GM12865 (cell line): Measurements from ENCODE around the gene KRTAP15-1.

Experiments used
- DNase-seq: peaks from one replicate; pipeline ENCODE4 v3.0.0; 2010; ENCODE audit warnings: low read depth
- H3K4me3 ChIP-seq: 2 replicates; pipeline ENCODE4 v1.5.1; 2011; ENCODE audit warnings: mild to moderate bottlenecking, low read depth, low read length, control low read depth
- TF ChIP-seq, protein P1 (sequence below): IDR thresholded peaks from 2 replicates; pipeline ENCODE4 v1.5.1; 2011; ENCODE audit warnings: low read length, control low read depth, low read depth, inconsistent platforms; ENCODE audit not compliant: insufficient read depth; ENCODE audit errors: missing control alignments

The KRTAP15-1 gene

DNA sequence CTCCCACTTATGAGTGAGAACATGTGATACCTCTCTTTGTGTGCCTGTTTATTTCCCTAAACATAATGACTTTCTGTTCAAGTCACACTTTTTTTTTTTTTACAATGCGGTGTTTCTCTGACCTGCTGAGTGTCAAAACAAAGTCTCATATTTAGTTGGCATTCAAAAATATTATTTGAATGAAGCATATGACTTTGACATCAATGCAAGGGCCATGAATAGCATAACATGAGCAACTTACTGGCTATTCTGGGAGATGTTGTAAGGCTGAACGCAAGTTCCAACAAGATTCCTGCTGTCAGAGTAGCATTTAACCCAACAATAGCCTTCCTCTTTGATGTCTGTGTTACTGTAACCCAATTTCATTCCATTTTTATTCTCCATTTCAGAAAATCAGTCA lies 42.1 kb downstream of the KRTAP15-1 start:
- TF ChIP-seq, protein P1, sequence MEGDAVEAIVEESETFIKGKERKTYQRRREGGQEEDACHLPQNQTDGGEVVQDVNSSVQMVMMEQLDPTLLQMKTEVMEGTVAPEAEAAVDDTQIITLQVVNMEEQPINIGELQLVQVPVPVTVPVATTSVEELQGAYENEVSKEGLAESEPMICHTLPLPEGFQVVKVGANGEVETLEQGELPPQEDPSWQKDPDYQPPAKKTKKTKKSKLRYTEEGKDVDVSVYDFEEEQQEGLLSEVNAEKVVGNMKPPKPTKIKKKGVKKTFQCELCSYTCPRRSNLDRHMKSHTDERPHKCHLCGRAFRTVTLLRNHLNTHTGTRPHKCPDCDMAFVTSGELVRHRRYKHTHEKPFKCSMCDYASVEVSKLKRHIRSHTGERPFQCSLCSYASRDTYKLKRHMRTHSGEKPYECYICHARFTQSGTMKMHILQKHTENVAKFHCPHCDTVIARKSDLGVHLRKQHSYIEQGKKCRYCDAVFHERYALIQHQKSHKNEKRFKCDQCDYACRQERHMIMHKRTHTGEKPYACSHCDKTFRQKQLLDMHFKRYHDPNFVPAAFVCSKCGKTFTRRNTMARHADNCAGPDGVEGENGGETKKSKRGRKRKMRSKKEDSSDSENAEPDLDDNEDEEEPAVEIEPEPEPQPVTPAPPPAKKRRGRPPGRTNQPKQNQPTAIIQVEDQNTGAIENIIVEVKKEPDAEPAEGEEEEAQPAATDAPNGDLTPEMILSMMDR, result no peak
- no peak for DNase-seq
- no peak overlapping the region for H3K4me3 ChIP-seq

DNA sequence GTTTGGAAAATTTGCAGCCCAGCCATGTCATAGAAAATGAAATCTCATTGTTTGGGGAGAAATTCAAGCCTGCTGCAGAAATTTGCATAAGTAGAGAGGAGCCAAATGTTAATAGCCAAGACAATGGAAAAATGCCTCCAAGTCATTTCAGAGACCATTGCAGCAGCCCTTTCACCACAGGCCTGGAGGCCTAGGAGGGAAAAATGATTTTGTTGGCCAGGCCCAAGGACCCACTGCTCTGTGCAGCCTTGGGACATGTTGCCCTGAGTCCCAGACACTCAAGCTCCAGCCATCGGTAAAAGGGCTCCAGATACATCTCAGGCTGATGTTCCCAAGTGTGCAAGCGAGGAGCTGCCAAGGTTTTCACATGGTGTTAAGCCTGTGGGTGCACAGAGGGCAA lies 46.1 kb downstream of the KRTAP15-1 start:
- H3K4me3 ChIP-seq, result no peak overlapping the region
- DNase-seq, result no peak
- TF ChIP-seq, protein P1, result no peak

DNA sequence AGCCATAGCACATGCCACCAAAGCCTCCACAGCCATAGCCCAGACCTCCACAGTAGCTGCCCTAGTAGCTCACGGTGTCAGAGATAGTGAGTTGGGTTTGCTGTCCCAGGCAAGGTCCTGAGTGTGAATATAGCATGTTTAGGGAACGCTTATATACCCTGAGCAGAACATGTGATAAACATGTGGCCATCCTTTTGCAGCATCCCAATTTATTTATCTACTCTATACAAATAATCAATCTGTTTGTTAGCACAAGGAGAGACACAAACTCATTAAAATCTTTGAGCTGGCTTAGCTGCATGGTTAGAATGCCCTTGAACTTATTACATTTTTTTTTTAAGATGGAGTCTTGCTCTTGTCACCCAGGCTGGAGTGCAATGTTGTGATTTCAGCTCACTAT lies 47.3 kb downstream of the KRTAP15-1 start, which contains the start of gene KRTAP19-2:
TSS of gene KRTAP19-2 (minus strand) at position 101 of the 400 bp plus-strand sequence. CDS start at position 13, 88 bp downstream.
- DNase-seq, result no peak
- TF ChIP-seq, protein P1, result no peak

More for the DNA sequence above, 47.3 kb downstream of the KRTAP15-1 start, which contains the start of gene KRTAP19-2:
- no peak within 1 kb of the TSS for H3K4me3 ChIP-seq
